Epidermal melanocyte (primary cell): ENCODE results near the gene BIRC5.

Experiments
- DNase-seq: peaks from one replicate; pipeline ENCODE4 v3.0.0; 2011; ENCODE audit warnings: low spot score; ENCODE audit not compliant: insufficient read length

The BIRC5 gene

GRCh38 chr17:78255953-78256706, 42.1 kb downstream of the BIRC5 start:
- DNase-seq, result no peak

GRCh38 chr17:78256707-78257591, 42.9 kb downstream of the BIRC5 start:
- no peak for DNase-seq

GRCh38 chr17:78257810-78258322, 43.8 kb downstream of the BIRC5 start:
- no peak for DNase-seq

GRCh38 chr17:78258323-78259191, 44.5 kb downstream of the BIRC5 start:
- DNase-seq, result no peak

- no peak for DNase-seq
Observed at GRCh38 chr17:78259192-78259554, 45.1 kb downstream of the BIRC5 start.

GRCh38 chr17:78263063-78263735, 49.1 kb downstream of the BIRC5 start:
- DNase-seq, result no peak

- no peak for DNase-seq
Observed at GRCh38 chr17:78263736-78264340, 49.8 kb downstream of the BIRC5 start.

GRCh38 chr17:78264590-78264989, 50.5 kb downstream of the BIRC5 start:
- DNase-seq, result no peak

GRCh38 chr17:78265121-78265520, 51.1 kb downstream of the BIRC5 start:
- DNase-seq, result no peak

GRCh38 chr17:78266231-78266631, 52.2 kb downstream of the BIRC5 start:
- DNase-seq, result no peak

GRCh38 chr17:78266771-78267170, 52.7 kb downstream of the BIRC5 start:
- no peak for DNase-seq

- DNase-seq, result no peak
Observed at GRCh38 chr17:78267253-78268073, 53.4 kb downstream of the BIRC5 start.

- DNase-seq, result no peak
Observed at GRCh38 chr17:78268191-78268874, 54.3 kb downstream of the BIRC5 start.

- no peak for DNase-seq
Observed at GRCh38 chr17:78268951-78269905, 55.2 kb downstream of the BIRC5 start.

- no peak for DNase-seq
Observed at GRCh38 chr17:78269955-78270381, 55.9 kb downstream of the BIRC5 start.

- DNase-seq, result no peak
Observed at GRCh38 chr17:78271419-78272170, 57.5 kb downstream of the BIRC5 start.
